Keratinocyte (primary cell): ENCODE data around the gene SOX8. TPM values are rescaled to one million over a fixed set of nuclear protein-coding genes. Genes with fewer than 3 reads are reported as not detected.

Experiments used
- DNase-seq: peaks from one replicate; pipeline ENCODE4 v3.0.0-alpha.2; 2011; ENCODE audit warnings: low read depth, missing footprints, low spot score
- FAIRE-seq: peaks from 2 replicates; lab custom pipeline; 2011; peaks lifted over from hg19 to GRCh38; lab: Jason Lieb, UNC
- H2AFZ ChIP-seq: 2 replicates; pipeline ENCODE4 v1.6.0; 2012; ENCODE audit warnings: low read length, control low read depth, inconsistent platforms; ENCODE audit not compliant: control insufficient read depth
- H3K27ac ChIP-seq: 2 replicates; pipeline ENCODE4 v1.5.1; 2011; ENCODE audit warnings: low read length; ENCODE audit not compliant: control insufficient read depth, insufficient read depth
- H3K27me3 ChIP-seq: 3 replicates; pipeline ENCODE4 v1.6.0; 2011; ENCODE audit warnings: low read length; ENCODE audit not compliant: control insufficient read depth, insufficient read depth; ENCODE audit errors: extremely low read depth
- H3K36me3 ChIP-seq, 2 experiments: 2 replicates in 1 of 2; 3 replicates in 1 of 2; pipeline ENCODE4 v1.5.1; 2011; ENCODE audit warnings: low read length in 2 of 2, mild to moderate bottlenecking in 1 of 2; ENCODE audit not compliant: control insufficient read depth in 2 of 2, insufficient read depth in 2 of 2; ENCODE audit errors: extremely low read depth in 1 of 2
- H3K4me1 ChIP-seq: 3 replicates; pipeline ENCODE4 v1.5.1; 2011; ENCODE audit warnings: low read length; ENCODE audit not compliant: control insufficient read depth, insufficient read depth; ENCODE audit errors: extremely low read depth
- H3K4me2 ChIP-seq: 3 replicates; pipeline ENCODE4 v1.6.0; 2011; ENCODE audit warnings: low read depth, low read length; ENCODE audit not compliant: control insufficient read depth, insufficient read depth; ENCODE audit errors: extremely low read depth
- H3K4me3 ChIP-seq, 3 experiments: fragments of 200-600 bp in 1 of 3; sonication (generic) in 1 of 3; 2 replicates in 2 of 3; 3 replicates in 1 of 3; pipeline ENCODE4 v1.5.1; 2011 to 2016; ENCODE audit warnings: low read length in 3 of 3, mild to moderate bottlenecking in 3 of 3, control low read depth in 2 of 3, inconsistent platforms in 1 of 3, low read depth in 1 of 3, mixed read lengths in 1 of 3, mixed run types in 1 of 3, moderate library complexity in 1 of 3; ENCODE audit not compliant: control insufficient read depth in 2 of 3, insufficient read depth in 2 of 3; ENCODE audit errors: extremely low read depth in 1 of 3
- H3K79me2 ChIP-seq: 2 replicates; pipeline ENCODE4 v1.6.0; 2012; ENCODE audit warnings: low read length; ENCODE audit not compliant: control insufficient read depth, insufficient read depth
- H3K9ac ChIP-seq: 3 replicates; pipeline ENCODE4 v1.6.0; 2011; ENCODE audit warnings: low read length; ENCODE audit not compliant: control insufficient read depth, insufficient read depth; ENCODE audit errors: extremely low read depth
- H3K9me1 ChIP-seq: 3 replicates; pipeline ENCODE4 v1.6.0; 2011; ENCODE audit warnings: low read length; ENCODE audit not compliant: control insufficient read depth, insufficient read depth; ENCODE audit errors: extremely low read depth
- H3K9me3 ChIP-seq: 2 replicates; pipeline ENCODE4 v1.5.1; 2012; ENCODE audit warnings: low read depth, low read length; ENCODE audit not compliant: control insufficient read depth
- H4K20me1 ChIP-seq: 3 replicates; pipeline ENCODE4 v1.6.0; 2011; ENCODE audit warnings: low read length; ENCODE audit not compliant: control insufficient read depth, insufficient read depth; ENCODE audit errors: extremely low read depth
- EZH2 ChIP-seq: IDR thresholded peaks from one replicate; pipeline ENCODE4 v1.6.1; 2012; ENCODE audit warnings: inconsistent platforms, mild to moderate bottlenecking, low read length, moderate library complexity
- dilution Hi-C: fragments of 300-500 bp; cut with MboI; formaldehyde crosslinking; loops from one replicate; pipeline ENCODE4 v1.7.0; 2020; ENCODE audit warnings: low sequenced_read_pairs; ENCODE audit not compliant: extremely low pct_ligation_motif_present
- polyA plus RNA-seq, 5 experiments: library from polyadenylated mRNA; depleted of rRNA in 3 of 5; stranded (reverse) in 3 of 5; stranded (forward) in 1 of 5; unstranded in 1 of 5; fragments of >200 nt; gene quantifications; 1 replicate in 1 of 5; 2 replicates in 3 of 5; 3 replicates in 1 of 5; pipeline versions ENCODE4 v1.2.1 to v1.2.3, GENCODE V29; 2011 to 2012; ENCODE audit warnings: missing spikeins in 2 of 5, low read depth in 1 of 5, low replicate concordance in 1 of 5
- TF ChIP-seq, protein P1 (sequence below), 3 experiments: IDR thresholded peaks in 1 of 3; conservative IDR thresholded peaks in 1 of 3; optimal IDR thresholded peaks in 1 of 3; 2 replicates in 2 of 3; 3 replicates in 1 of 3; pipeline versions ENCODE3 to v1.5.1; 2011; ENCODE audit warnings: low read length in 3 of 3, mild to moderate bottlenecking in 3 of 3, moderate library complexity in 2 of 3, control low read depth in 1 of 3, inconsistent platforms in 1 of 3; ENCODE audit not compliant: insufficient read depth in 2 of 3; ENCODE audit errors: extremely low read depth in 1 of 3

The SOX8 gene
- polyA plus RNA-seq, 1 donor (not counting 4 experiments of a cell fraction or from before 2014, with no cell fraction given), result 0.03 TPM

GRCh38 chr16:995783-996182 lies 14.2 kb downstream of the SOX8 start:
- no peaks in the 10 kb centered on the region for H3K79me2 ChIP-seq
- H3K4me3 ChIP-seq, result no peak overlapping the region
- DNase-seq, result no peak
- TF ChIP-seq, protein P1, sequence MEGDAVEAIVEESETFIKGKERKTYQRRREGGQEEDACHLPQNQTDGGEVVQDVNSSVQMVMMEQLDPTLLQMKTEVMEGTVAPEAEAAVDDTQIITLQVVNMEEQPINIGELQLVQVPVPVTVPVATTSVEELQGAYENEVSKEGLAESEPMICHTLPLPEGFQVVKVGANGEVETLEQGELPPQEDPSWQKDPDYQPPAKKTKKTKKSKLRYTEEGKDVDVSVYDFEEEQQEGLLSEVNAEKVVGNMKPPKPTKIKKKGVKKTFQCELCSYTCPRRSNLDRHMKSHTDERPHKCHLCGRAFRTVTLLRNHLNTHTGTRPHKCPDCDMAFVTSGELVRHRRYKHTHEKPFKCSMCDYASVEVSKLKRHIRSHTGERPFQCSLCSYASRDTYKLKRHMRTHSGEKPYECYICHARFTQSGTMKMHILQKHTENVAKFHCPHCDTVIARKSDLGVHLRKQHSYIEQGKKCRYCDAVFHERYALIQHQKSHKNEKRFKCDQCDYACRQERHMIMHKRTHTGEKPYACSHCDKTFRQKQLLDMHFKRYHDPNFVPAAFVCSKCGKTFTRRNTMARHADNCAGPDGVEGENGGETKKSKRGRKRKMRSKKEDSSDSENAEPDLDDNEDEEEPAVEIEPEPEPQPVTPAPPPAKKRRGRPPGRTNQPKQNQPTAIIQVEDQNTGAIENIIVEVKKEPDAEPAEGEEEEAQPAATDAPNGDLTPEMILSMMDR (optimal IDR thresholded peaks at IDR 0.05 in 1 of 3, IDR thresholded peaks at IDR 0.05 in 1 of 3, conservative IDR thresholded peaks at IDR 0.05 in 1 of 3; ENCODE audit: extremely low read depth in 1 of 3, insufficient read depth in 2 of 3, low read length in 3 of 3), result no peak
- TF ChIP-seq EZH2, result no peak
- H2AFZ ChIP-seq, result no peak overlapping the region
- peaks cover 45% of the 10 kb centered on the region for H3K27me3 ChIP-seq
- H3K4me1 ChIP-seq, result peaks cover 6% of the 10 kb centered on the region
- H3K27ac ChIP-seq, result no peak overlapping the region
- no peaks in the 10 kb centered on the region for H3K9me1 ChIP-seq
- dilution Hi-C loops, result no loop called here
- H3K9ac ChIP-seq, result no peak overlapping the region
- no peak for FAIRE-seq
- no peak overlapping the region for H3K4me2 ChIP-seq
- H3K36me3 ChIP-seq, result no peaks in the 10 kb centered on the region
- no peaks in the 10 kb centered on the region for H4K20me1 ChIP-seq
- peaks cover 17% of the 10 kb centered on the region for H3K9me3 ChIP-seq

GRCh38 chr16:996681-997080 lies 15.1 kb downstream of the SOX8 start:
- Histone ChIP-seq H3K27ac (no peak overlapping the region), H2AFZ (no peak overlapping the region), H4K20me1 (no peaks in the 10 kb centered on the region), H3K9me1 (no peaks in the 10 kb centered on the region), H3K4me1 (peaks cover 6% of the 10 kb centered on the region), H3K9ac (no peak overlapping the region), H3K4me3 (no peak overlapping the region), H3K4me2 (no peak overlapping the region), H3K36me3 (no peaks in the 10 kb centered on the region), H3K9me3 (peaks cover 20% of the 10 kb centered on the region), H3K79me2 (no peaks in the 10 kb centered on the region), H3K27me3 (peaks cover 52% of the 10 kb centered on the region)
- FAIRE-seq (no peak), DNase-seq (no peak)
- dilution Hi-C loops, result no loop called here
- TF ChIP-seq EZH2, result no peak
- TF ChIP-seq, protein P1 (optimal IDR thresholded peaks at IDR 0.05 in 1 of 3, IDR thresholded peaks at IDR 0.05 in 1 of 3, conservative IDR thresholded peaks at IDR 0.05 in 1 of 3; ENCODE audit: extremely low read depth in 1 of 3, insufficient read depth in 2 of 3, low read length in 3 of 3), result no peak
